Sigmoid colon (tissue), 4 donors: ENCODE results near the gene GTPBP4.

ENCODE experiments used
- CTCF ChIP-seq, 4 experiments: fragments of 450-650 bp in 3 of 4; fragments of 200-600 bp in 1 of 4; IDR thresholded peaks; one replicate each; pipeline ENCODE4 v1.5.1; 2016 to 2019; ENCODE audit warnings: antibody characterized with exemption in 4 of 4, mild to moderate bottlenecking in 3 of 4, moderate library complexity in 2 of 4
- EP300 ChIP-seq, 4 donors: sonication (generic); formaldehyde crosslinking; IDR thresholded peaks; one replicate each; pipeline ENCODE4 v1.6.1; 2017; ENCODE audit warnings: antibody characterized with exemption in 4 of 4
- POLR2AphosphoS5 ChIP-seq, 4 donors: sonication (generic); formaldehyde crosslinking; IDR thresholded peaks; one replicate each; pipeline ENCODE4 v1.6.1; 2017; ENCODE audit warnings: antibody characterized with exemption in 4 of 4

GRCh38 chr10:1029838-1030237 is 41.6 kb downstream of the GTPBP4 start:
- TF ChIP-seq CTCF (IDR thresholded peaks at IDR 0.05) = no peak
- no peak for TF ChIP-seq POLR2AphosphoS5 (IDR thresholded peaks at IDR 0.05)
- TF ChIP-seq EP300 (IDR thresholded peaks at IDR 0.05) = no peak
